NCI-H2196 treated with DMSO at 0.1 percent for 48 hours (cell line): ENCODE measurements around the gene NTMT2.

Experiments
- DNase-seq: peaks from one replicate; lab custom pipeline; 2025; ENCODE audit not compliant: unreplicated experiment; lab: John Stamatoyannopoulos, UW

The NTMT2 gene

DNA sequence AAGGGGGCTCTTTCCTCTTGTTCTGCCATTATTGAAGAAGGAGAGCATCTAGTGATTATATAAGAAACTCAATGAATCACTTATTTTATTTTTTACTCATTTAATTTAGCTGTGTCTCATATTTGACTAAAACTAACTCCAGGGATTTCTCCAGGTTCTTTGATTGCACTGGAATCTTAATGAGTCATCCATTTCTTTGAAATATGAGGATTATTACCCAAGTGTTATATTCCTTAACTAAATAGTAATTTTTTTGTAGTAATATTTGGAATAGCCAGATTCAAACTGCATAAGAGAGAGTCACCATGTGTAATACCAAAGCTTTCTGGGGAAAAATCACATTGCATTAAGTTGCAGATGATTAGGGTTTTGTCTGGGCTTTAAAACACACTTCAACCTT is 59.5 kb downstream of the NTMT2 start:
- no peak for DNase-seq

DNA sequence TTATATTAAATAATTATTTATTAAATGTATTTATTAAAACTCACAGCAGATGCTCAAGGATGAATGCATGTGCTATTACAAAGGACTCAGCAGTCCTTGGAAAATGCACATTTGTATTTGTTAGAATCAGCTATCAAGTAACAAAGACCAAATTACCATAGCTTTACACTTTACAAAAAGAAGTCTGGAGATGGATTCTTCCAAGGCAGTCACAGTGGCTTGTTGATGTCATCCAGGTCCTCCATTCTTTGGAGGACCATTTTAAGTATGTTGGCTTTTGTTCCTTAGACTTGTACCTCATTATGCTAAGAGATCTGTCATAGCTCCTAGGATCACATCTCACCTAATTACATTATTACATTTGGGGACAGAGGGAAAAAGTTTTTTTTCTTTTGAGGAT is 63.4 kb downstream of the NTMT2 start:
- DNase-seq: no peak

- DNase-seq: no peak
Measured at GRCh38 chr1:170210142-170210541, 64.4 kb downstream of the NTMT2 start.

DNA sequence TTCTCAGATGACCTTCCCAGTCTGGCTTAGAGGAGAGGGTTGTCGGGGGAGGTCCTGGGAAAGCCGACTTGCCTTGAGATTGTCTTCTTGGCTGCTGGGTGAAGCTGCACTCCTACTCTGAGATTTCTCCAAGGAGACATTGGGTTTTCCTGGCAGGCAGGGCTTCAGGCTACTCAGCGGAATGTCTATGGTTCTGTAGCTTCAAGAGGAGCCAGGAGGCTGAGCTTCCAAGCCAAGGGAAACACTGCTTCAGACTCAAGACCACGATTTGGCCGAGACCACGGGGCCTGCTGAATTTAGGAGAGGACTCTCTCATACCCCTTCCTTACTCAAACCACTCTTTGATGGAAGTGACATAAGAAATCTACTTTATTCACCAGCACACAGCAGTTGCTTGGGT is 67.8 kb downstream of the NTMT2 start:
- DNase-seq: no peak

DNA sequence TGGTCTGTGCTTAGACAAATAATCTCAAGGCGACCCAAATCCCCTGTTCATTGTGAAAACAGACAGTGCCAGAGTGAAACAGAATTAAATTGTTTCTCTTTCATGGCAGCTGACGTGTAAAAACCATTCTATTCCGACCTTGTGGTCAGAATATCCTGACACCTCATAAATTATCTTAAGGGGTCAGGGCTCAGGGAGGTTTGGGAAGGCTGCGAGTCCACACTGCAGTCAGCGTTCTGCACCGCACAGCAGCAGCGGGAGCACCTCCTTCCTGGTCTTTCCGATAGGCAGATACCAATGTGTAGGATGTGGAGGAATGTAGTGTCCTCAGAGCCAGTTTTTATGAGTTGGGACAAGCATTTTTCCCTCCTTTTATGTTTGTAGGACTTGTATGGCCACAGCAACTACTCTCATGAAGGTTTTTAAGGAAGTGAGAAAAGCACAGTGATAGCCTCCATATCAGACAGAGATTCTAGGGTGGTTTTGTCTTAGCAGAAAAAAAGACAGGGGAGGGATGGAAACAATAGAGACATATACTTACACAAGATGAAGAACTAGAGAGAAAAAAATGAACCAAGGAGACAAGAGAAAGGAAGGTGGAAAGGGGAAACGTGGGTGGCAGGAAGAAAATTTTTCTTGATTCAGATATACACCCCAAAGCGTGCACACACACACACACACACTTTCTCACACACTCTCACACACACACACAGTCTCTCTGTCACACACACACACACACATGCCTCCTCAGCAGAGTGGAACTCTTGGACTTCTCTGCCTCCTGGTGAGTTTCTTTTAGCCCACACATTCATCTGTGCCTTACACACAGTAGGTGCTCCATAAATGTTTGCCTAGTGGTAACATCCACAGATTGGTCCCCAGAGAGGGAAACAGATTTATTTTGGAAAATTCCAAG is 68.6 kb downstream of the NTMT2 start:
- no peak for DNase-seq

GRCh38 chr1:170215072-170215885 is 69.5 kb downstream of the NTMT2 start:
- DNase-seq: no peak

DNA sequence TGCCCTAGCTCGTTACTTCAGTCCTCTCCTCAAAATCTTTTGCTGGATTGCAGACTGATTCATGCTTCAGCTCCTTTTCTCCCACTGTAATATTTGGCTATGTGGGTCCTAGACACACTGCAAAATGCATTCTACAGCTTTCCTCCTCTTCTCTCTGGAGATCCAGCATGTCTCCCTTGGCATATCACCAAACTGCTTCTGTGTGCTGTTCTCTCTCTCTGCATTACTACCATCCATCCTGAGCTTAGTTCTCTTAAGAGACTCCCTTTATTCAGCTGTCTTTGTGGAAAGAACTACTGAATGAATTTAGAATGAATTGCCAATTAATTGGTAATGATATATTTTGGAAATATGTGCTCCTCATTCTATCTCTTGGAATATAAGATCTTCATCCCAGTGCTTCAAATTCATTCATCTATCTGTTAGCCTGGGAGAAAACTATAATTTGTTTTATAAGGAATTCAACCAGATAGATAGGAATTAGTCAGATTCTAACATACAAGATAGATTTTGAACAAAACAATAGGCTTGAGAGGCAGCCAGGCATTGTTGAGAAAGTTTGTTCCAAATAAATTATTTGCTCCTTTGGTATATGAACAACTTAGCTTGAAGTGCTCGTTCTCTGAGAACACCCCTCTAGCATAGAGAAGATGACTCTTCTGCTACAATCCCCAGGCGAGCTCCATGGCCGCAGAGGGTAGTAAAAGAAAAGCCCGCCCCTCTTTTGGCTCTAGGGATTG is 71.9 kb downstream of the NTMT2 start:
- no peak for DNase-seq

DNA sequence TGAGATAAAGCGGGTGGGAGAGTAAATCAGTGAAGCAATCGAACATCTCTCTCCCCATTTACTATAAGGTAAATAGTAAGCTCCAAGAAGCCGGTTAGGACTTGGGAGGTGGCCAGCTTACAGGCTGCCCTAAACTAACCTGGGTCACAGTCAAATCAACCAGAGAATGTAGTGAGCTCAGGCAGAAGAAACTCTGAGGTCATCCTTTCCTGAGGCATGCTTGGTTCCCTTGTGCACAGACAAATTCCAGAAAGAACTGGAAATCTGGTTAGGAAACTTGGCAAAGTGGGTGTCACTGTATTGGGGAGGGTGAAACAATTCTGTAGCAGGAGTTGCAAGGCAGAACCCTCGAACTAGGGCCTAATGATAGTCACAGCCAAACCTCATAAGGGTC is 72.5 kb downstream of the NTMT2 start:
- DNase-seq: no peak
